BLaER1 (cell line): ENCODE measurements around the gene P2RY2.

Experiments used
- H3K27ac ChIP-seq: shearing (Covaris generic); formaldehyde crosslinking; 2 replicates; pipeline ENCODE4 v1.8.1; 2022
- H3K27me3 ChIP-seq: shearing (Covaris generic); formaldehyde crosslinking; 2 replicates; pipeline ENCODE4 v1.8.1; 2022
- H3K36me3 ChIP-seq: shearing (Covaris generic); formaldehyde crosslinking; 2 replicates; pipeline ENCODE4 v1.8.1; 2022
- H3K4me1 ChIP-seq: shearing (Covaris generic); formaldehyde crosslinking; 2 replicates; pipeline ENCODE4 v1.8.1; 2022
- H3K4me2 ChIP-seq: shearing (Covaris generic); formaldehyde crosslinking; 2 replicates; pipeline ENCODE4 v1.8.1; 2022
- H3K4me3 ChIP-seq: shearing (Covaris generic); formaldehyde crosslinking; 2 replicates; pipeline ENCODE4 v1.8.1; 2022
- H3K9ac ChIP-seq: shearing (Covaris generic); formaldehyde crosslinking; 2 replicates; pipeline ENCODE4 v1.8.1; 2022
- H3K9me3 ChIP-seq: shearing (Covaris generic); formaldehyde crosslinking; 2 replicates; pipeline ENCODE4 v1.8.1; 2022
- H4K20me1 ChIP-seq: shearing (Covaris generic); formaldehyde crosslinking; 2 replicates; pipeline ENCODE4 v1.8.1; 2022
- Cebpa-rat ChIP-seq: shearing (Covaris generic); IDR thresholded peaks from 2 replicates; pipeline ENCODE4 v1.8.1; 2022

P2RY2 gene

DNA sequence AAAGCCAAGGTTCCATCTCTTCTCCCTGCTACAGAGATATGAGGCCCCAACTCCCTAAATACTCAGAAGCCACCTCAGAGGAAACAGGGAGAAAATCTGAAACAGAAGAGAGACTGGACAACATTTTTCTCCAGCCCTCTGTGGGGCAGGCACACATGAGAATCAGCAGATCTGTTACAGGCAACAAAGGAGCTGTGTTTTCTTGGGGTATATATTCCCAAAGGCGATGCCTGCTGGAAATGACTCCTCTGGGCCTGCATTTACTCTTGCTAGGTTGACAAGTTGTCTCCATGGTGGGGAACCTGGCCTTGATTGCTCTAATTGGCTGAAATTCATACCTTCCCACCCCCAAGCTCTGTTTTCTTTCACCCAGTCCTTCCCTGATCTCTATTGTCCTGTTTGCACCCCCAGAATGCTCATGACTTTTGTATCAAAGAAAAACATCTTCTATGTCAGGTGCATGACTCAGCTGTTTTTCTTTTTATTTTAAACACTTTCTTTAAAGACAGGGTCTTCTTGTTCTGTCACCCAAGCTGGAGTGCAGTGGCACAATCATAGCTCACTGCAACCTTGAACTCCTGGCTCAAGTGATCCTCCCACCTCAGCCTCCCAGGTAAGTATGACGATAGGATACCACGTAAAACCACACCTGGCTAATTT, 30.6 kb downstream of the P2RY2 start:
- Histone ChIP-seq H4K20me1 (no peaks in the 10 kb centered on the region), H3K4me2 (no peak overlapping the region), H3K9ac (no peak overlapping the region), H3K4me1 (no peaks in the 10 kb centered on the region), H3K27ac (no peak overlapping the region), H3K9me3 (no peaks in the 10 kb centered on the region), H3K36me3 (no peaks in the 10 kb centered on the region), H3K4me3 (no peak overlapping the region), H3K27me3 (no peaks in the 10 kb centered on the region)
- no peak for TF ChIP-seq Cebpa-rat

DNA sequence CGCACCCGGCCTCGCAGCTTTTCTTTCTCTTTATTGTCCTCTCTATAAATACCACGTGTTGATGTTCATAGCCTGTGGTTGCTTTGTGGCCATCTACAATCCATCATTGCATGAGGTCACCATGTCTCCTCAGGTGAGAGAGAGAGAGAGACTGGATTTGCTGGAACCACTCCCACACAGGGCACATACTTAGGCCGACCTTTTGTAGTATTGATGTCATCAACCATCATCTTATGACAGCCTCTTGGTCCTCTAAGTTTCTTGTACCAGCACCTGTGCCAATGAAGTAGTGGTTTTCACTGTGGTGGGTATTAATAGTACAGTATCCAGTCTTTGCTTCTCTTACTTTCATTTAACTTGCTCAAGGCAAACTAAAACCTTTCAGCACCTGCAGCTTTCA, 31.2 kb downstream of the P2RY2 start:
- Histone ChIP-seq H3K9ac (no peak overlapping the region), H3K27me3 (no peaks in the 10 kb centered on the region), H3K27ac (no peak overlapping the region), H4K20me1 (no peaks in the 10 kb centered on the region), H3K36me3 (no peaks in the 10 kb centered on the region), H3K9me3 (no peaks in the 10 kb centered on the region), H3K4me3 (no peak overlapping the region), H3K4me1 (no peaks in the 10 kb centered on the region), H3K4me2 (no peak overlapping the region)
- TF ChIP-seq Cebpa-rat: no peak

DNA sequence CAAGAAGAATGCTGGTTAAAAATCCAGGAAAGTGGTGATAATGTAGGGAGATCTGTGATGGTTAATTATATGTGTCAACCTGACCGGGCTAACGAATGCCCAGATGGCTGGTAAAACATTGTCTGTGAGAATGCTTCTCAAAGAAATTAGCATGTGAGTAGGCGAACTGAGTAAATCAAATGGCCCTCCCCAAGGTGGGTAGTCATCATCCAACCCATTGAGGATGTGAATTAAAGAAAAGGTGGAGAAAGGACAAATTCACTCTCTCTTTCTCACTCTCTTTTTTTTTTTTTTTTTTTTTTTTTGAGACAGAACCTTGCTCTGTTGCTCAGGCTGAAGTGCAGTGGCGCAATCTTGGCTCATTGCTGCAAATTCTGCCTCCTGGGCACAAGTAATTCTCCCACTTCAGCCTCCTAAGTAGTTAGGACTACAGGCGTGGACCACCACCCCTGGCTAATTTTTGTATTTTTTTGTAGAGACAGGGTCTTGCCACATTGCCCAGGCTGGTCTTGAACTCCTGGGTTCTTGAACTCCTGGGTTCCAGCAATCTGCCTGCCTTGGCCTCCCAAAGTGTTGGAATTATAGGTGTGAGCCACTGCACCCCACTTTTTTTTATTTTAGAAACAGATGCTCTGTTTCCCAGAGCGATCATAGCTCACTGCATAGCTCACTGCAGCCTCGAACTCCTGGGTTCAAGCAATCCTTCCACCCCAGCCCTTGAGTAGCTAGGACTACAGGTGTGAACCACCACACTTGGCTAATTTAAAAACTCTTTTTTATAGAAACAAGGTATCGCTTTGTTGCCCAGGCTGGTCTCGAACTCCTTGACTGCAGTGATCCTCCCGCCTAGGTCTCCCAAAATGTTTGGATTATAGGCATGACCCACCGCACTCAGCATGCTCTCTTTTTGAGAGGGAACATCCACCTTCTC, 32.0 kb downstream of the P2RY2 start:
- no peak overlapping the region for H3K27ac ChIP-seq
- no peak overlapping the region for H3K9ac ChIP-seq
- H3K36me3 ChIP-seq: no peaks in the 10 kb centered on the region
- no peak for TF ChIP-seq Cebpa-rat
- H3K4me3 ChIP-seq: no peak overlapping the region
- H3K4me1 ChIP-seq: no peaks in the 10 kb centered on the region
- no peaks in the 10 kb centered on the region for H3K27me3 ChIP-seq
- H3K4me2 ChIP-seq: no peak overlapping the region
- no peaks in the 10 kb centered on the region for H3K9me3 ChIP-seq
- no peaks in the 10 kb centered on the region for H4K20me1 ChIP-seq

DNA sequence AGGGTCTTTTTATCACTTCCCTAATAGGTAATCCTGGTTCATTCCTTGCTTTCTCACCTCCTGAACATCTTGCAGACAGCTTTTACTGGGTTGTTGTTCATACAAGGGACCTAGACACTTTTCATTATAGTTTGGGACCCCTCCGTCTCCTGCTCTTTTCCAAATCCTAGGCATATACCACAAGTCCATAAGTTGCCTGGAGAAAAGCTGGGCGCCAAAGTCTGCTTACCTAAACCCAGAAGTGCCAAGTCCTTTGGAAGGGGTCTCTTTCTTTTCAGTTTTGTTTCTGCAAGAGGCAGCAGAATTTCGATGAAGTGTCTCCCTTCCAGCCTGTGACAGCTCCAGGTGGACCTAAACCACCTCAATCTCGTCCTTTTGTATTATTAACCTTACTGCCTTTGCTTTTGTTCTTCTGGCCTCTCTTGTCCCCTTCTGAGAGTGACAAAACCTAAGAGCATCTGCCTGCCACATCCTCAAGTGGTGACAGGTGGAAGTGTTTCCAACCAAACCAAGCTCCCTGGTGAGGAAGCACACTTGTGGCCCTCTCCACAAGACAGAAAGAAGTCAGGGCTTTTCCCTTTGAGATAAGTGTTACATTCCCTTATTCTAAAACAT, 34.6 kb downstream of the P2RY2 start:
- no peaks in the 10 kb centered on the region for H3K27me3 ChIP-seq

DNA sequence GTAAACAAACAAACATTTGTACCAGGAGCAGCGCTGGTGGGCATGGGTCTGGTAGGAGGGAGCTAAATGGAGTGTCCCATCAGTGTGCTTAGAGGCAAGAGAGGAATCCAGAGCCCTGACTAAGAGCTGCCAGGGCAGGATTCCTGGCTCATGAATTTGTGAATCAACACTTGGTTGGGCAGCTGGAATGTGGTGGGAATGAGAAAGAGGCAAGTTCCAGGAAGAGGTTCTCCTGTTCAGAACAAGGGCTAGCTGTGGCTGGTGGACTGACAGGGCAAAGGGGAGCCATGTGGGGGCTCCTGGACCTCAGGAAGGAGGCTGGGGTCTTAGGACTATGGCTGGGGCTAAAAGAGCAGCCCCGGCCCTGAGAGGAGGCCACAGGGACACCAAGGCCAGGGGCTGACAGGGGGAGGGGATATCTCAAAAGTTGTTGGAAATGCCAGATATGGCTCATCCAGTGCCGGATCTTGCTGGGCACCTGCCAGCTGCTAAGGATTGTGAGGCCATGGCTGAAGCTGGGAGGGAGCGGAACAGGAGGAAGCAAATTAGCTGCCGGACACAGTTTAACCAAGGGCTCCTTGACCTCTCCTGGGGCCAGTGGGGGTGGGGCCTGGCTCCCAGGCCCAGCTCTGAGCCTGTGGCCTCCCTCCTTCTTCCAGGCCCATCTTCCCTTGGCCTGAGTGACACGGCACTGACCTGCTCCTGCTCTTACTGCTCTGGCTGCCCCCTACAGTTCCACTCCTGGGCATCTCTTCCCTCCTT, 39.4 kb downstream of the P2RY2 start:
- Histone ChIP-seq H3K9ac (no peak overlapping the region), H3K4me3 (no peak overlapping the region), H3K27ac (no peak overlapping the region), H3K36me3 (no peaks in the 10 kb centered on the region), H3K4me2 (no peak overlapping the region), H3K4me1 (no peaks in the 10 kb centered on the region), H3K9me3 (no peaks in the 10 kb centered on the region), H4K20me1 (no peaks in the 10 kb centered on the region), H3K27me3 (no peaks in the 10 kb centered on the region)
- TF ChIP-seq Cebpa-rat: no peak

More for the DNA sequence above, 34.6 kb downstream of the P2RY2 start:
- no peak overlapping the region for H3K4me3 ChIP-seq
- no peak overlapping the region for H3K27ac ChIP-seq
- H4K20me1 ChIP-seq: no peaks in the 10 kb centered on the region
- no peaks in the 10 kb centered on the region for H3K4me1 ChIP-seq
- no peak overlapping the region for H3K9ac ChIP-seq
- TF ChIP-seq Cebpa-rat: no peak
- no peaks in the 10 kb centered on the region for H3K36me3 ChIP-seq
- no peaks in the 10 kb centered on the region for H3K9me3 ChIP-seq
- no peak overlapping the region for H3K4me2 ChIP-seq

DNA sequence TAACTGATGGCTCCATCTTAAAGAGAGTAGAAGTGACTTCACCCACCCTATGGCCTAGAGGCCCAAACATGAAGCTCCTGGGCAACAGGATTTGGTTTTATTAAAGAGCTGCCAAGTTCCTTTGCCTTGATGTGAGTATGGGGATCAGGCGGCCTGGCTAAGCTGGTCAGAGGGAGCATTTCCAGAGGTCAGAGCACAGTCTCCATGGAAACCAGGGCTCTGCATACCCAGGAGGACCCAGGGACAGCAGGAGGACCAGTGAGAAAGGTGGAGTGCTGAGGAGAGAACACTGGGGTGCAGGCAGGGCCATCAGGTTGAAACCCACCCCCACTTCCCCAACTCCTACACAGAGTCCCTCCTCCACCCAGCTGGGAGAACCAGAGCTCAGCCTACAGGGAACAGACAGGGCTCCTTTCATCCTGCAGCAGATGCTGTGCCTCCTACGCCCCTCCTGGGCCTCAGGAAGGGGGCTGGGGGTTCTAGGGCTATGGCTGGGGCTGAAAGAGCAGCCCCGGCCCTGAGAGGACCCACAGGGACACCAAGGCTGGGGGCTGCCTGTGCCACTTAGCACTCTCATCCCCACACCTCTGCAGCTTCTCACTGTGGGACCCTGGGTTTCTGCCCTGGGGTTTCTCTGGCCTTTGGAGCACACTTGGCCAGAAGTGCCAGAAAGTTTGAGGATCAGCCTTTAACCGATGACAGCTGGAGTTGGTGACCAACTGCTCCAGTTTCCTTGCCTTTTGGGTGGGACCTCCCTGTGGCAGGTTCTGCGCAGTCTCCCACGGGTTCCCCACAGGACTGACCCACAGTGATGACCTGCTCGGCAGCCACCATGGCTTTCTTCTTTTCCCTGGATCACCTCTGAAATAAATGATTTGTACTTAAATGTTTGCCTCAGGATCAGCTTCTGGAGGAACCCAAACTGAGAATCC, 40.3 kb downstream of the P2RY2 start:
- Histone ChIP-seq H3K27me3 (no peaks in the 10 kb centered on the region), H3K9me3 (no peaks in the 10 kb centered on the region), H3K36me3 (no peaks in the 10 kb centered on the region), H3K27ac (no peak overlapping the region), H4K20me1 (no peaks in the 10 kb centered on the region), H3K9ac (no peak overlapping the region), H3K4me2 (no peak overlapping the region), H3K4me1 (no peaks in the 10 kb centered on the region), H3K4me3 (no peak overlapping the region)
- TF ChIP-seq Cebpa-rat: no peak

DNA sequence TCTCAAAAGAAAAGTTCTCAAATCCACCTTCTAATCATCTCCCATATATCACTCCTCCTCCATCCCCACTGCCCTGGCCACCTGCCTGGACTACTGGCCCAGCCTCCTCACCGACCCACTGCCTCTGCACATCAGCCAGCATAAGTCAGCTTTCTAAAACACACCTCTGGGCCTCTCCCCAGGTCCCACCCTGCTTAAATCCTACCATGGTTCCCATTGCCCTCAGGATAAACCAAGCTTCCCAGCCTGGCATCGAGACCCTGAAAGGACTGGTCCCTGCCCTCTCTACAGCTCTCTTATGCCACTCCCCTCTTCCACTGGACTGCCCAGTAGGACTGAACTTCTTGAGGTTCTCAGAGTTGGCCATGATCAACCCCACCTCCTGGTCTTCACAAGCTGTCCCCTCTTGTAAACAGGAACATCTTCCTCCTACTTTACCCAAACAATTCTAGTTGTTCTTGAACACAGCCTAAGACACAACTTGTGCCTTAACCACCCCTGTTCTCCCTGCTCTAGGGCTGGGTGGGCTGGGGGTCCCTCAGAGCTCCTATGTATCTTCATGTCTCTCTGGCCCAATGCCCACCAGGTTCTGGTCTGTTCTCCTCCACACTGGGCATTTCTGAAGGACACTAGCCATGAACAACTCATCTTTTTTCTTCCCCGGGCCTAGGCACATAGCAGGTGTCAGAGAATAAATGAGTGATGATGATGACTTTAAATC, 41.5 kb downstream of the P2RY2 start:
- Histone ChIP-seq H3K9me3 (no peaks in the 10 kb centered on the region), H3K27ac (no peak overlapping the region), H3K27me3 (no peaks in the 10 kb centered on the region), H3K9ac (no peak overlapping the region), H3K4me3 (no peak overlapping the region), H4K20me1 (no peaks in the 10 kb centered on the region), H3K36me3 (no peaks in the 10 kb centered on the region), H3K4me1 (no peaks in the 10 kb centered on the region), H3K4me2 (no peak overlapping the region)
- no peak for TF ChIP-seq Cebpa-rat

DNA sequence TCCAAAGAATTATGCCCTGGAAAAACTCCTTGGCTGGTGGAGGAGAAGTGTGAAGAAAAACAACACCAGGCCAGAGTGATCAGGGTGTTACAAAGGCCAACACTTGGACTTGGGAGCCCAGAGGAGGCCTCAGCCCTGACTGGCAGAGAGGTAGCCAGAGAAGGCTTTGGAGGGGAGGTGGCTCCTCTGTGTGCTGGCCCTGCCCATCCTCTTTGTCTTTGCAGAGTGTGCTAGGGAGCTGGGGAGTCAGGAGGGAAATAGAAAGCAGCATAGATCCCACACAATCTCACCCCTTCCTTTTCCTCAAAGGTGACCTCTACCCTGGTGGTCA, 42.0 kb downstream of the P2RY2 start:
- no peaks in the 10 kb centered on the region for H3K4me1 ChIP-seq
- no peak for TF ChIP-seq Cebpa-rat
- H3K36me3 ChIP-seq: no peaks in the 10 kb centered on the region

More for the DNA sequence above, 42.0 kb downstream of the P2RY2 start:
- Histone ChIP-seq H3K4me2 (no peak overlapping the region), H3K9ac (no peak overlapping the region), H3K27ac (no peak overlapping the region), H3K9me3 (no peaks in the 10 kb centered on the region), H3K4me3 (no peak overlapping the region), H4K20me1 (no peaks in the 10 kb centered on the region), H3K27me3 (no peaks in the 10 kb centered on the region)
